Liver (tissue), 9 donors: ENCODE results near the gene UIMC1. TPM values are rescaled to one million over a fixed set of nuclear protein-coding genes. Genes with fewer than 3 reads are reported as not detected.

Experiments used
- DNase-seq: peaks from one replicate; pipeline ENCODE4 v3.0.0-alpha.2; 2017; ENCODE audit warnings: low spot score
- H3K27ac ChIP-seq, 2 donors: one replicate each; pipeline ENCODE4 v1.7.0; 2013; ENCODE audit warnings: inconsistent platforms in 2 of 2, low read length in 2 of 2, control low read depth in 1 of 2, low read depth in 1 of 2, mild to moderate bottlenecking in 1 of 2
- H3K27me3 ChIP-seq, 4 donors: one replicate each; pipeline versions ENCODE4 v1.6.1 to v1.7.0; 2013; ENCODE audit warnings: low read length in 3 of 4, inconsistent platforms in 1 of 4, mild to moderate bottlenecking in 1 of 4, moderate library complexity in 1 of 4; ENCODE audit not compliant: control insufficient read depth in 4 of 4, insufficient read depth in 4 of 4
- H3K36me3 ChIP-seq, 4 donors: one replicate each; pipeline versions ENCODE4 v1.6.1 to v1.7.0; 2013; ENCODE audit warnings: low read length in 3 of 4, mild to moderate bottlenecking in 3 of 4, low read depth in 1 of 4, moderate library complexity in 1 of 4; ENCODE audit not compliant: control insufficient read depth in 4 of 4, insufficient read depth in 3 of 4
- H3K4me1 ChIP-seq, 4 donors: one replicate each; pipeline versions ENCODE4 v1.6.1 to v1.7.0; 2013; ENCODE audit warnings: low read length in 3 of 4, mild to moderate bottlenecking in 3 of 4, moderate library complexity in 1 of 4; ENCODE audit not compliant: control insufficient read depth in 4 of 4, insufficient read depth in 4 of 4
- H3K4me3 ChIP-seq, 3 donors: one replicate each; pipeline versions ENCODE4 v1.6.1 to v1.7.0; 2013; ENCODE audit warnings: low read length in 3 of 3, control low read depth in 1 of 3, low read depth in 1 of 3, mild to moderate bottlenecking in 1 of 3
- H3K9ac ChIP-seq, 2 donors: one replicate each; pipeline ENCODE4 v1.7.0; 2013; ENCODE audit warnings: low read length in 2 of 2, mild to moderate bottlenecking in 2 of 2, moderate library complexity in 2 of 2, control low read depth in 1 of 2, low read depth in 1 of 2
- H3K9me3 ChIP-seq, 4 donors: one replicate each; pipeline versions ENCODE4 v1.6.1 to v1.7.0; 2013; ENCODE audit warnings: low read length in 3 of 4; ENCODE audit not compliant: control insufficient read depth in 4 of 4
- EGR1 ChIP-seq, 2 donors: IDR thresholded peaks; 2 replicates each; pipeline ENCODE4 v1.6.1; 2016 to 2018; ENCODE audit warnings: antibody characterized with exemption in 2 of 2, low read depth in 2 of 2
- FOXA1 ChIP-seq: IDR thresholded peaks from 2 replicates; pipeline ENCODE4 v1.6.1; 2016; ENCODE audit warnings: antibody characterized with exemption
- FOXA2 ChIP-seq: IDR thresholded peaks from 2 replicates; pipeline ENCODE4 v1.6.1; 2016; ENCODE audit warnings: antibody characterized with exemption
- GABPA ChIP-seq, 2 donors: IDR thresholded peaks in 1 of 2; conservative IDR thresholded peaks in 1 of 2; 2 replicates each; pipeline ENCODE4 v1.6.1; 2016; ENCODE audit warnings: antibody characterized with exemption in 2 of 2, mild to moderate bottlenecking in 1 of 2, moderate library complexity in 1 of 2
- HNF4A ChIP-seq, 2 donors: conservative IDR thresholded peaks; 2 replicates each; pipeline ENCODE4 v1.6.1; 2016; ENCODE audit warnings: antibody characterized with exemption in 2 of 2, mild to moderate bottlenecking in 2 of 2
- HNF4G ChIP-seq: IDR thresholded peaks from 2 replicates; pipeline ENCODE4 v1.6.1; 2016; ENCODE audit warnings: antibody characterized with exemption
- JUND ChIP-seq, 2 donors: IDR thresholded peaks; 2 replicates each; pipeline ENCODE4 v1.6.1; 2016; ENCODE audit warnings: antibody characterized with exemption in 2 of 2
- NR2F2 ChIP-seq: IDR thresholded peaks from 2 replicates; pipeline ENCODE4 v1.6.1; 2016; ENCODE audit warnings: antibody characterized with exemption
- RAD21 ChIP-seq, 2 donors: IDR thresholded peaks; 2 replicates each; pipeline ENCODE4 v1.6.1; 2016; ENCODE audit warnings: antibody characterized with exemption in 2 of 2, mild to moderate bottlenecking in 2 of 2
- RXRA ChIP-seq, 2 donors: IDR thresholded peaks; 2 replicates each; pipeline ENCODE4 v1.6.1; 2017 to 2018; ENCODE audit warnings: antibody characterized with exemption in 2 of 2, mild to moderate bottlenecking in 1 of 2
- SP1 ChIP-seq: IDR thresholded peaks from 2 replicates; pipeline ENCODE4 v1.6.1; 2018; ENCODE audit warnings: antibody characterized with exemption, mild to moderate bottlenecking
- TAF1 ChIP-seq: conservative IDR thresholded peaks from 2 replicates; pipeline ENCODE4 v1.6.1; 2016; ENCODE audit warnings: antibody characterized with exemption, mild to moderate bottlenecking
- YY1 ChIP-seq: IDR thresholded peaks from 2 replicates; pipeline ENCODE4 v1.6.1; 2016; ENCODE audit warnings: antibody characterized with exemption, mild to moderate bottlenecking
- WGBS: extraction: QIAGEN DNeasy Blood & Tissue Kit; methylation state at CpG from one replicate; pipeline ENCODE4 v1.1.7; 2013; 5-methylcytosine and 5-hydroxymethylcytosine counted together
- polyA plus RNA-seq, 2 donors: library from polyadenylated mRNA; stranded (reverse) in 1 of 2; unstranded in 1 of 2; fragments of 200-250 nt in 1 of 2; fragments of >200 nt in 1 of 2; fragmentation: Nextera tagmentation in 1 of 2; extraction: Ambion mirVana in 1 of 2; gene quantifications; one replicate each; pipeline versions ENCODE4 v1.2.1 to v1.2.3, GENCODE V29; 2013 to 2015
- total RNA-seq, 2 donors: library from RNA; depleted of rRNA; stranded (reverse); fragments of >200 nt; gene quantifications; one replicate each; pipeline ENCODE4 v1.2.3, GENCODE V29; 2014
- TF ChIP-seq, protein P1 (sequence below): IDR thresholded peaks from 2 replicates; pipeline ENCODE4 v1.6.1; 2016; ENCODE audit warnings: antibody characterized with exemption
- TF ChIP-seq, protein P2 (sequence below): IDR thresholded peaks from 2 replicates; pipeline ENCODE4 v1.6.1; 2016; ENCODE audit warnings: antibody characterized with exemption
- TF ChIP-seq, protein P3 (sequence below): IDR thresholded peaks from 2 replicates; pipeline ENCODE4 v1.6.1; 2016; ENCODE audit warnings: antibody characterized with exemption
- TF ChIP-seq, protein P4 (sequence below): fragments of 150-350 bp; IDR thresholded peaks from 2 replicates; pipeline ENCODE4 v1.5.1; 2017; ENCODE audit warnings: improper control_type of control experiment, low read depth, low read length; ENCODE audit not compliant: missing input control
- TF ChIP-seq, protein P5 (sequence below): IDR thresholded peaks from 2 replicates; pipeline ENCODE4 v1.6.1; 2016; ENCODE audit warnings: antibody characterized with exemption, mild to moderate bottlenecking
- donor health status: healthy.
- donor health status: healthy.
- donor health status: healthy.
- donor health status: healthy.
- donor health status: healthy.

UIMC1 gene
- total and polyA plus RNA-seq, 4 donors: 5.9 to 26.0 (median 11.7) TPM

DNA sequence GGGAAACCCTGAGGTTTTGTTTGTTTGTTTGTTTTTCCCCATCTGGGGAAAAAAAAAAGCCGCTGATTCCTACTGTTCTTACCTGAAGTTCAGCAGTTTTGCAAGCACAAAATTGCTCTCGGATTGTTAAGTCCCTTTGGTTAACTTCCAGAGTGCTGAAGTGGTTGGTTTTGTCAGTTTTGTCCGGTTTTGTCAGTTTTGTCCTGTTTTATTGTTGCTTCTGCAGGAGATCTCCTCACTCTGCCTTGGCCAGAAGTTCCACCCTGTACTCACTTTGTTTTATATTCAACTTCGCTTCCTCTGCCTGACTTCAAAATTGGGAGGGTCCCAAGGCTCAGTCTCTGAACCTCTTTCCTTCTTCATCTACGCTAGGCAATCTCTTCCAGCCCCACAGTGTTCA lies 30.3 kb upstream of the UIMC1 start:
- Histone ChIP-seq H3K27me3 (no peaks in the 10 kb centered on the region), H3K4me1 (no peaks in the 10 kb centered on the region), H3K9me3 (no peaks in the 10 kb centered on the region), H3K9ac (no peak overlapping the region), H3K36me3 (peaks cover 0 to 10% (median 3%) of the 10 kb centered on the region in 4 donors), H3K27ac (no peak overlapping the region), H3K4me3 (no peak overlapping the region)
- DNase-seq: no peak
- TF ChIP-seq HNF4A (conservative IDR thresholded peaks at IDR 0.05) (no peak), GABPA (IDR thresholded peaks at IDR 0.05 in 1 of 2, conservative IDR thresholded peaks at IDR 0.05 in 1 of 2) (no peak), SP1 (no peak), NR2F2 (no peak), FOXA1 (no peak), EGR1 (IDR thresholded peaks at IDR 0.05; ENCODE audit: low read depth in 2 of 2) (no peak), TAF1 (no peak)
- TF ChIP-seq, protein P1, sequence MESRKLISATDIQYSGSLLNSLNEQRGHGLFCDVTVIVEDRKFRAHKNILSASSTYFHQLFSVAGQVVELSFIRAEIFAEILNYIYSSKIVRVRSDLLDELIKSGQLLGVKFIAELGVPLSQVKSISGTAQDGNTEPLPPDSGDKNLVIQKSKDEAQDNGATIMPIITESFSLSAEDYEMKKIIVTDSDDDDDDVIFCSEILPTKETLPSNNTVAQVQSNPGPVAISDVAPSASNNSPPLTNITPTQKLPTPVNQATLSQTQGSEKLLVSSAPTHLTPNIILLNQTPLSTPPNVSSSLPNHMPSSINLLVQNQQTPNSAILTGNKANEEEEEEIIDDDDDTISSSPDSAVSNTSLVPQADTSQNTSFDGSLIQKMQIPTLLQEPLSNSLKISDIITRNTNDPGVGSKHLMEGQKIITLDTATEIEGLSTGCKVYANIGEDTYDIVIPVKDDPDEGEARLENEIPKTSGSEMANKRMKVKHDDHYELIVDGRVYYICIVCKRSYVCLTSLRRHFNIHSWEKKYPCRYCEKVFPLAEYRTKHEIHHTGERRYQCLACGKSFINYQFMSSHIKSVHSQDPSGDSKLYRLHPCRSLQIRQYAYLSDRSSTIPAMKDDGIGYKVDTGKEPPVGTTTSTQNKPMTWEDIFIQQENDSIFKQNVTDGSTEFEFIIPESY: no peak
- TF ChIP-seq, protein P2, sequence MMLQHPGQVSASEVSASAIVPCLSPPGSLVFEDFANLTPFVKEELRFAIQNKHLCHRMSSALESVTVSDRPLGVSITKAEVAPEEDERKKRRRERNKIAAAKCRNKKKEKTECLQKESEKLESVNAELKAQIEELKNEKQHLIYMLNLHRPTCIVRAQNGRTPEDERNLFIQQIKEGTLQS: no peak
- TF ChIP-seq, protein P3, sequence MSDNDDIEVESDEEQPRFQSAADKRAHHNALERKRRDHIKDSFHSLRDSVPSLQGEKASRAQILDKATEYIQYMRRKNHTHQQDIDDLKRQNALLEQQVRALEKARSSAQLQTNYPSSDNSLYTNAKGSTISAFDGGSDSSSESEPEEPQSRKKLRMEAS: no peak
- TF ChIP-seq, protein P4, sequence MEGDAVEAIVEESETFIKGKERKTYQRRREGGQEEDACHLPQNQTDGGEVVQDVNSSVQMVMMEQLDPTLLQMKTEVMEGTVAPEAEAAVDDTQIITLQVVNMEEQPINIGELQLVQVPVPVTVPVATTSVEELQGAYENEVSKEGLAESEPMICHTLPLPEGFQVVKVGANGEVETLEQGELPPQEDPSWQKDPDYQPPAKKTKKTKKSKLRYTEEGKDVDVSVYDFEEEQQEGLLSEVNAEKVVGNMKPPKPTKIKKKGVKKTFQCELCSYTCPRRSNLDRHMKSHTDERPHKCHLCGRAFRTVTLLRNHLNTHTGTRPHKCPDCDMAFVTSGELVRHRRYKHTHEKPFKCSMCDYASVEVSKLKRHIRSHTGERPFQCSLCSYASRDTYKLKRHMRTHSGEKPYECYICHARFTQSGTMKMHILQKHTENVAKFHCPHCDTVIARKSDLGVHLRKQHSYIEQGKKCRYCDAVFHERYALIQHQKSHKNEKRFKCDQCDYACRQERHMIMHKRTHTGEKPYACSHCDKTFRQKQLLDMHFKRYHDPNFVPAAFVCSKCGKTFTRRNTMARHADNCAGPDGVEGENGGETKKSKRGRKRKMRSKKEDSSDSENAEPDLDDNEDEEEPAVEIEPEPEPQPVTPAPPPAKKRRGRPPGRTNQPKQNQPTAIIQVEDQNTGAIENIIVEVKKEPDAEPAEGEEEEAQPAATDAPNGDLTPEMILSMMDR: no peak
- WGBS: 94% methylated on average over 5 of the region's 5 CpGs

DNA sequence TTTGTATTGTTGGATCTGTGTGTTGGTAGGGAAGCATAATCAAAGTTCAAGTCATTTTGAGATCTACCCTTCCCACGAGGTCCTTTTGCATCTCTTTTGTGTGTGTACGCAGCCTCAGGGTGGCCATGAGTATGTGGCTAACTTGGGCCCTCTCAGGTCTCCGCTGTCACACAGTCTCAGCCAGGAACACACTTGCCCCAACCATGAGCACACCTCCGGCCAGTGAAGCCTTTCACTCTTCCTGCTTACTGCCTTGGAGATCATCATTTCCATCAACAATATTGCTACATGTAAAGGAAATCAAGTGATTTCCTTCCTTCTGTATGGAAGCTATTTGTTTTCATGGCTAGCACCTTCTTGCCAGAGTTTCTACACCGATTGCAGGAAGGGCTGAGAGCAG lies 29.9 kb upstream of the UIMC1 start:
- no peak overlapping the region for H3K4me3 ChIP-seq
- H3K36me3 ChIP-seq: peaks cover 0 to 5% (median 0%) of the 10 kb centered on the region in 4 donors
- H3K27me3 ChIP-seq: no peaks in the 10 kb centered on the region
- no peak overlapping the region for H3K9ac ChIP-seq
- no peaks in the 10 kb centered on the region for H3K9me3 ChIP-seq
- 85% methylated on average over 5 of the region's 5 CpGs for WGBS
- H3K27ac ChIP-seq: no peak overlapping the region
- H3K4me1 ChIP-seq: no peaks in the 10 kb centered on the region
- DNase-seq: no peak
- no peak for TF ChIP-seq TAF1
- no peak for TF ChIP-seq HNF4A (conservative IDR thresholded peaks at IDR 0.05)
- no peak for TF ChIP-seq JUND (IDR thresholded peaks at IDR 0.05)
- TF ChIP-seq FOXA1: no peak
- TF ChIP-seq, protein P5, sequence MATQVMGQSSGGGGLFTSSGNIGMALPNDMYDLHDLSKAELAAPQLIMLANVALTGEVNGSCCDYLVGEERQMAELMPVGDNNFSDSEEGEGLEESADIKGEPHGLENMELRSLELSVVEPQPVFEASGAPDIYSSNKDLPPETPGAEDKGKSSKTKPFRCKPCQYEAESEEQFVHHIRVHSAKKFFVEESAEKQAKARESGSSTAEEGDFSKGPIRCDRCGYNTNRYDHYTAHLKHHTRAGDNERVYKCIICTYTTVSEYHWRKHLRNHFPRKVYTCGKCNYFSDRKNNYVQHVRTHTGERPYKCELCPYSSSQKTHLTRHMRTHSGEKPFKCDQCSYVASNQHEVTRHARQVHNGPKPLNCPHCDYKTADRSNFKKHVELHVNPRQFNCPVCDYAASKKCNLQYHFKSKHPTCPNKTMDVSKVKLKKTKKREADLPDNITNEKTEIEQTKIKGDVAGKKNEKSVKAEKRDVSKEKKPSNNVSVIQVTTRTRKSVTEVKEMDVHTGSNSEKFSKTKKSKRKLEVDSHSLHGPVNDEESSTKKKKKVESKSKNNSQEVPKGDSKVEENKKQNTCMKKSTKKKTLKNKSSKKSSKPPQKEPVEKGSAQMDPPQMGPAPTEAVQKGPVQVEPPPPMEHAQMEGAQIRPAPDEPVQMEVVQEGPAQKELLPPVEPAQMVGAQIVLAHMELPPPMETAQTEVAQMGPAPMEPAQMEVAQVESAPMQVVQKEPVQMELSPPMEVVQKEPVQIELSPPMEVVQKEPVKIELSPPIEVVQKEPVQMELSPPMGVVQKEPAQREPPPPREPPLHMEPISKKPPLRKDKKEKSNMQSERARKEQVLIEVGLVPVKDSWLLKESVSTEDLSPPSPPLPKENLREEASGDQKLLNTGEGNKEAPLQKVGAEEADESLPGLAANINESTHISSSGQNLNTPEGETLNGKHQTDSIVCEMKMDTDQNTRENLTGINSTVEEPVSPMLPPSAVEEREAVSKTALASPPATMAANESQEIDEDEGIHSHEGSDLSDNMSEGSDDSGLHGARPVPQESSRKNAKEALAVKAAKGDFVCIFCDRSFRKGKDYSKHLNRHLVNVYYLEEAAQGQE: no peak
- no peak for TF ChIP-seq YY1
- TF ChIP-seq, protein P2: no peak
- TF ChIP-seq, protein P3: no peak
- no peak for TF ChIP-seq GABPA (IDR thresholded peaks at IDR 0.05 in 1 of 2, conservative IDR thresholded peaks at IDR 0.05 in 1 of 2)
- TF ChIP-seq RXRA (IDR thresholded peaks at IDR 0.05): no peak
- no peak for TF ChIP-seq HNF4G
- TF ChIP-seq NR2F2: no peak
- no peak for TF ChIP-seq RAD21 (IDR thresholded peaks at IDR 0.05)
- no peak for TF ChIP-seq EGR1 (IDR thresholded peaks at IDR 0.05; ENCODE audit: low read depth in 2 of 2)
- TF ChIP-seq FOXA2: no peak
- no peak for TF ChIP-seq SP1
- TF ChIP-seq, protein P4: no peak
- TF ChIP-seq, protein P1: no peak
